ENCODE measurements around the gene CARM1. TPM values are rescaled to one million over a fixed set of nuclear protein-coding genes. Genes with fewer than 3 reads are reported as not detected.
"Not testable (repeated sequence)": the region's sequence is repeated elsewhere in the genome, so short reads cannot be mapped to it uniquely, and the experiment has no call there.

Gene CARM1
- total RNA-seq, 1 donor from 2014 or later = 61.8 TPM

GRCh38 chr19:10852098-10852800, 19.1 kb upstream of the CARM1 start:
- Mint-ChIP-seq H3K27me3 (ENCODE audit: low read depth) (no peaks in the 10 kb centered on the region), H3K9me3 (ENCODE audit: low read depth) (no peaks in the 10 kb centered on the region), H3K4me3 (ENCODE audit: unreplicated experiment) (no peak overlapping the region), H3K27ac (ENCODE audit: unreplicated experiment) (peak overlapping the region; percentile 39), H3K4me1 (ENCODE audit: low read depth) (peaks cover 4% of the 10 kb centered on the region), H3K36me3 (ENCODE audit: low read depth) (no peaks in the 10 kb centered on the region)
- TF ChIP-seq, protein P1, sequence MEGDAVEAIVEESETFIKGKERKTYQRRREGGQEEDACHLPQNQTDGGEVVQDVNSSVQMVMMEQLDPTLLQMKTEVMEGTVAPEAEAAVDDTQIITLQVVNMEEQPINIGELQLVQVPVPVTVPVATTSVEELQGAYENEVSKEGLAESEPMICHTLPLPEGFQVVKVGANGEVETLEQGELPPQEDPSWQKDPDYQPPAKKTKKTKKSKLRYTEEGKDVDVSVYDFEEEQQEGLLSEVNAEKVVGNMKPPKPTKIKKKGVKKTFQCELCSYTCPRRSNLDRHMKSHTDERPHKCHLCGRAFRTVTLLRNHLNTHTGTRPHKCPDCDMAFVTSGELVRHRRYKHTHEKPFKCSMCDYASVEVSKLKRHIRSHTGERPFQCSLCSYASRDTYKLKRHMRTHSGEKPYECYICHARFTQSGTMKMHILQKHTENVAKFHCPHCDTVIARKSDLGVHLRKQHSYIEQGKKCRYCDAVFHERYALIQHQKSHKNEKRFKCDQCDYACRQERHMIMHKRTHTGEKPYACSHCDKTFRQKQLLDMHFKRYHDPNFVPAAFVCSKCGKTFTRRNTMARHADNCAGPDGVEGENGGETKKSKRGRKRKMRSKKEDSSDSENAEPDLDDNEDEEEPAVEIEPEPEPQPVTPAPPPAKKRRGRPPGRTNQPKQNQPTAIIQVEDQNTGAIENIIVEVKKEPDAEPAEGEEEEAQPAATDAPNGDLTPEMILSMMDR (IDR thresholded peaks at IDR 0.05) = no peak
- DNase-seq (ENCODE audit: low spot score) = no peak

GRCh38 chr19:10852941-10853340, 18.4 kb upstream of the CARM1 start:
- H3K4me3 Mint-ChIP-seq (ENCODE audit: unreplicated experiment) = no peak overlapping the region
- H3K27me3 Mint-ChIP-seq (ENCODE audit: low read depth) = no peaks in the 10 kb centered on the region
- H3K27ac Mint-ChIP-seq (ENCODE audit: unreplicated experiment) = no peak overlapping the region
- peaks cover 4% of the 10 kb centered on the region for H3K4me1 Mint-ChIP-seq (ENCODE audit: low read depth)
- no peaks in the 10 kb centered on the region for H3K9me3 Mint-ChIP-seq (ENCODE audit: low read depth)
- DNase-seq (ENCODE audit: low spot score) = no peak
- TF ChIP-seq, protein P1 (IDR thresholded peaks at IDR 0.05) = no peak
- no peaks in the 10 kb centered on the region for H3K36me3 Mint-ChIP-seq (ENCODE audit: low read depth)

DNA sequence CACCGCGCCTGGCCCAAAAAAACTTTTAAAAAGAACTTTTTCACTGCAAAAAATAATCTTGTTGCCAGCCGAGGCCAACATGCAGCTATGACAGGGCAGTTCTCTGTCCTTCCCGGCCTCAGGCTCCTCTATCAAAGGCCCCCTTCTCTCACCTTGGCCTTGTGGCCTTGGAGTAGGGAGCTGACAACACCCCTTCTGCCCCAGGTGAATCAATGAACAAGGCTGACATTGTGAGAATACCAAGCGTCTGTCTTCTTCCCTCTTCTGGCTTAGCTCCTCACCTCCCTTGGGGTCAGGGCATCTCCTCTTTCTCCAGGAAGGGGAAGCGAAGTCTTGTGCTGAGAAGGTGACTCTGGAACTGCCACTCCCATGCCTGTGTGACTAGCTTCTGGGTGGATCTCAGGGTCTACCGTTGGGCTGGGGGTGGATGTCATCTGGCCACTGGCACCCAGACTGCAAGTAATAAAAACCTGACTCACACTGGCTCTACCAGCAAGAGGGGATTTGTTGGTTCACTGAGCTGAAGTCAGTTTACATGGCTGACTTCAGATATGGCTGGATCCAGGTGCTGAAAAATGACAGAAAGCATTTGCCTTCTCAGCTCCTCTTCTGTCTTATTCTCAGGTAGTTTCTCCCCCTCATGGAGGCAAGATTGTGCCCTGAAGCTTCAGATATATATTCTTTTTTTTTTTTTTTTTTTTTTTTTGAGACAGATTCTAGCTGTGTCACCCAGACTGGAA, 16.8 kb upstream of the CARM1 start:
- no peak overlapping the region for H3K4me3 Mint-ChIP-seq (ENCODE audit: unreplicated experiment)

DNA sequence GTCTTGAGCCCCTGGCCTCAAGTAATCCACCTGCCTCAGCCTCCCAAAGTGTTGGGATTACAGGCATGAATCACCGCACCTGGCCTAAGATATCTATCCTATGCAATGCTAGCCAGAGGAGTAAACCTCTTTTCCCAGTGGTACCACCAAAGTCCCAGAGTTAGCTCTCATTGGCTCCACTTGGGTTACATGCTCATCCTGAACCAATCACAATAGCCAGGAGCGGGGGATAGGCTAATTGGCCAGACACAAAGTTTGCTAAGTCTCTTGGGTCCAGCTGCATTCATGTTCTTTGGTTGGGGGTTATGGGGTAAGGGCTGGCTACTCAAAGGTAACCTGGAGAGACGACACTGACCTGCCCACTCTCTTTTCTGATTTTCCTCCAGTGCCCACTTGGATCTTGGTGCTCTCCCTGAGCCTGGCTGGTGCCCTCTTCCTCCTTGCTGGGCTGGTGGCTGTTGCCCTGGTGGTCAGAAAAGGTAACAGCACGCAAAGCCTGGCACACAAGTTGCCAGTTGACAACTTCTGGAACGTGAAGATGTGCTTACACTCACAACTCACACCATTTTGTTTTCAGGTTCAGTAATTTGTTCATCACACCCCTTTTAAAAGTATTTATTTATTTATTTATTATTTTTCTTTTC, 15.4 kb upstream of the CARM1 start:
- no peaks in the 10 kb centered on the region for H3K36me3 Mint-ChIP-seq (ENCODE audit: low read depth)
- DNase-seq (ENCODE audit: low spot score) = no peak
- TF ChIP-seq, protein P1 (IDR thresholded peaks at IDR 0.05) = peak; percentile 68
- H3K27ac Mint-ChIP-seq (ENCODE audit: unreplicated experiment) = no peak overlapping the region
- H3K4me3 Mint-ChIP-seq (ENCODE audit: unreplicated experiment) = no peak overlapping the region
- no peaks in the 10 kb centered on the region for H3K27me3 Mint-ChIP-seq (ENCODE audit: low read depth)
- no peaks in the 10 kb centered on the region for H3K9me3 Mint-ChIP-seq (ENCODE audit: low read depth)
- peaks cover 4% of the 10 kb centered on the region for H3K4me1 Mint-ChIP-seq (ENCODE audit: low read depth)

More for the DNA sequence above, 16.8 kb upstream of the CARM1 start:
- no peak overlapping the region for H3K27ac Mint-ChIP-seq (ENCODE audit: unreplicated experiment)
- H3K27me3 Mint-ChIP-seq (ENCODE audit: low read depth) = no peaks in the 10 kb centered on the region
- no peaks in the 10 kb centered on the region for H3K9me3 Mint-ChIP-seq (ENCODE audit: low read depth)
- no peak for DNase-seq (ENCODE audit: low spot score)
- TF ChIP-seq, protein P1 (IDR thresholded peaks at IDR 0.05) = no peak
- H3K4me1 Mint-ChIP-seq (ENCODE audit: low read depth) = peaks cover 4% of the 10 kb centered on the region
- no peaks in the 10 kb centered on the region for H3K36me3 Mint-ChIP-seq (ENCODE audit: low read depth)

GRCh38 chr19:10856899-10857298, 14.5 kb upstream of the CARM1 start:
- H3K36me3 Mint-ChIP-seq (ENCODE audit: low read depth); H3K27ac Mint-ChIP-seq (ENCODE audit: unreplicated experiment); H3K9me3 Mint-ChIP-seq (ENCODE audit: low read depth): not testable (repeated sequence)

More at GRCh38 chr19:10856899-10857298, 14.5 kb upstream of the CARM1 start:
- not testable (repeated sequence) for H3K27me3 Mint-ChIP-seq (ENCODE audit: low read depth); H3K4me3 Mint-ChIP-seq (ENCODE audit: unreplicated experiment); DNase-seq (ENCODE audit: low spot score); H3K4me1 Mint-ChIP-seq (ENCODE audit: low read depth)
